Neural crest cell (in vitro differentiated cells): ENCODE measurements around the gene MEGF9. TPM values are rescaled to one million over a fixed set of nuclear protein-coding genes. Genes with fewer than 3 reads are reported as not detected.

Experiments used
- DNase-seq: peaks from one replicate; pipeline ENCODE4 v3.0.0; 2021; ENCODE audit warnings: low read depth, mixed read lengths, low spot score
- H3K27ac Mint-ChIP-seq: one replicate; pipeline ENCODE4 v1.8.0; 2021; ENCODE audit warnings: mild to moderate bottlenecking, mixed read lengths; ENCODE audit not compliant: unreplicated experiment
- H3K27me3 Mint-ChIP-seq: 2 replicates; pipeline ENCODE4 v1.8.0; 2021; ENCODE audit warnings: low read depth, mild to moderate bottlenecking, mixed read lengths
- H3K36me3 Mint-ChIP-seq: 2 replicates; pipeline ENCODE4 v1.8.0; 2021; ENCODE audit warnings: low read depth, mild to moderate bottlenecking, mixed read lengths
- H3K4me1 Mint-ChIP-seq: 2 replicates; pipeline ENCODE4 v1.8.0; 2021; ENCODE audit warnings: mixed read lengths
- H3K4me3 Mint-ChIP-seq: one replicate; pipeline ENCODE4 v1.8.0; 2021; ENCODE audit warnings: mild to moderate bottlenecking, mixed read lengths
- H3K9me3 Mint-ChIP-seq: 2 replicates; pipeline ENCODE4 v1.8.0; 2021; ENCODE audit warnings: mixed read lengths
- CTCF ChIP-seq: fragments of 200-600 bp; sonication (generic); conservative IDR thresholded peaks from 2 replicates; pipeline ENCODE4 v1.5.0; 2021; ENCODE audit warnings: antibody characterized with exemption, mild to moderate bottlenecking
- total RNA-seq: library from RNA; stranded (reverse); gene quantifications from 2 replicates; pipeline ENCODE4 v1.2.1, GENCODE V29; 2021

The MEGF9 gene
- total RNA-seq, 1 donor from 2014 or later = 22.2 TPM

- peaks cover 5% of the 10 kb centered on the region for H3K36me3 Mint-ChIP-seq
- TF ChIP-seq CTCF = no peak
- H3K27ac Mint-ChIP-seq = peak overlapping the region; percentile 1
- peak overlapping the region; percentile 21 for H3K4me3 Mint-ChIP-seq
- no peaks in the 10 kb centered on the region for H3K27me3 Mint-ChIP-seq
- H3K4me1 Mint-ChIP-seq = peaks cover 32% of the 10 kb centered on the region
- no peak for DNase-seq
- no peaks in the 10 kb centered on the region for H3K9me3 Mint-ChIP-seq
Measured at GRCh38 chr9:120628207-120628924, 85.9 kb downstream of the MEGF9 start.

GRCh38 chr9:120627073-120627472 lies 87.2 kb downstream of the MEGF9 start:
- Mint-ChIP-seq H3K36me3 (no peaks in the 10 kb centered on the region), H3K27me3 (no peaks in the 10 kb centered on the region), H3K27ac (no peak overlapping the region), H3K4me3 (no peak overlapping the region), H3K4me1 (peaks cover 32% of the 10 kb centered on the region), H3K9me3 (no peaks in the 10 kb centered on the region)
- DNase-seq = no peak
- no peak for TF ChIP-seq CTCF

GRCh38 chr9:120626512-120626911 lies 87.8 kb downstream of the MEGF9 start:
- no peak for TF ChIP-seq CTCF
- Mint-ChIP-seq H3K4me3 (no peak overlapping the region), H3K4me1 (peaks cover 32% of the 10 kb centered on the region), H3K36me3 (no peaks in the 10 kb centered on the region), H3K9me3 (no peaks in the 10 kb centered on the region), H3K27ac (no peak overlapping the region), H3K27me3 (no peaks in the 10 kb centered on the region)
- no peak for DNase-seq

- no peaks in the 10 kb centered on the region for H3K27me3 Mint-ChIP-seq
- peak overlapping the region; percentile 69 for H3K27ac Mint-ChIP-seq
- H3K4me3 Mint-ChIP-seq = peak overlapping the region; percentile 5
- no peak for DNase-seq
- H3K36me3 Mint-ChIP-seq = no peaks in the 10 kb centered on the region
- no peaks in the 10 kb centered on the region for H3K9me3 Mint-ChIP-seq
- TF ChIP-seq CTCF = no peak
- peaks cover 32% of the 10 kb centered on the region for H3K4me1 Mint-ChIP-seq
Measured at GRCh38 chr9:120625222-120625621, 89.0 kb downstream of the MEGF9 start.

GRCh38 chr9:120622790-120623189 lies 91.5 kb downstream of the MEGF9 start:
- Mint-ChIP-seq H3K27ac (no peak overlapping the region), H3K36me3 (no peaks in the 10 kb centered on the region), H3K9me3 (no peaks in the 10 kb centered on the region), H3K4me1 (peaks cover 32% of the 10 kb centered on the region), H3K4me3 (no peak overlapping the region), H3K27me3 (no peaks in the 10 kb centered on the region)
- no peak for DNase-seq
- TF ChIP-seq CTCF = no peak
